Measurements from ENCODE around the gene RARB.

The RARB gene

GRCh38 chr3:25432176-25432720, 4.2 kb downstream of the RARB start:
- Histone ChIP-seq H2AFZ (no peak overlapping the region), H3K4me3 (ENCODE audit: low read depth, low read length) (no peak overlapping the region), H3K4me1 (no peaks in the 10 kb centered on the region), H3K27me3 (ENCODE audit: control insufficient read depth, insufficient read depth, low read length) (no peaks in the 10 kb centered on the region), H3K27ac (peak overlapping the region; percentile 2), H3K9ac (no peak overlapping the region), H3K36me3 (ENCODE audit: control insufficient read depth, insufficient read depth, low read length) (peaks cover 2% of the 10 kb centered on the region), H3K4me2 (ENCODE audit: low read length) (no peak overlapping the region), H3K79me2 (no peaks in the 10 kb centered on the region), H3K9me3 (ENCODE audit: control insufficient read depth, low read length) (no peaks in the 10 kb centered on the region)
- no peak for TF ChIP-seq CTCF (IDR thresholded peaks at IDR 0.05)

- H3K4me3 ChIP-seq (ENCODE audit: low read depth, low read length) = no peak overlapping the region
- no peaks in the 10 kb centered on the region for H3K79me2 ChIP-seq
- TF ChIP-seq CTCF (IDR thresholded peaks at IDR 0.05) = no peak
- H3K27ac ChIP-seq = no peak overlapping the region
- no peak overlapping the region for H3K9ac ChIP-seq
- no peaks in the 10 kb centered on the region for H3K27me3 ChIP-seq (ENCODE audit: control insufficient read depth, insufficient read depth, low read length)
- no peaks in the 10 kb centered on the region for H3K4me1 ChIP-seq
- H3K9me3 ChIP-seq (ENCODE audit: control insufficient read depth, low read length) = no peaks in the 10 kb centered on the region
- peaks cover 2% of the 10 kb centered on the region for H3K36me3 ChIP-seq (ENCODE audit: control insufficient read depth, insufficient read depth, low read length)
- H2AFZ ChIP-seq = no peak overlapping the region
- no peak overlapping the region for H3K4me2 ChIP-seq (ENCODE audit: low read length)
These were observed 5.0 kb downstream of the RARB start for GRCh38 chr3:25433106-25433505.

- Histone ChIP-seq H3K4me3 (ENCODE audit: low read depth, low read length) (no peak overlapping the region), H3K27ac (no peak overlapping the region), H3K9ac (no peak overlapping the region), H3K36me3 (ENCODE audit: control insufficient read depth, insufficient read depth, low read length) (peaks cover 2% of the 10 kb centered on the region), H3K27me3 (ENCODE audit: control insufficient read depth, insufficient read depth, low read length) (no peaks in the 10 kb centered on the region), H3K4me1 (no peaks in the 10 kb centered on the region), H3K9me3 (ENCODE audit: control insufficient read depth, low read length) (no peaks in the 10 kb centered on the region), H2AFZ (peak overlapping the region; percentile 10), H3K79me2 (no peaks in the 10 kb centered on the region), H3K4me2 (ENCODE audit: low read length) (no peak overlapping the region)
- TF ChIP-seq CTCF (IDR thresholded peaks at IDR 0.05) = no peak
These were observed 5.8 kb downstream of the RARB start for GRCh38 chr3:25433868-25434267.

- Histone ChIP-seq H3K79me2 (no peaks in the 10 kb centered on the region), H3K9ac (no peak overlapping the region), H2AFZ (no peak overlapping the region), H3K27me3 (ENCODE audit: control insufficient read depth, insufficient read depth, low read length) (no peaks in the 10 kb centered on the region), H3K27ac (no peak overlapping the region), H3K4me1 (no peaks in the 10 kb centered on the region), H3K9me3 (ENCODE audit: control insufficient read depth, low read length) (no peaks in the 10 kb centered on the region), H3K36me3 (ENCODE audit: control insufficient read depth, insufficient read depth, low read length) (peaks cover 2% of the 10 kb centered on the region), H3K4me3 (ENCODE audit: low read depth, low read length) (no peak overlapping the region), H3K4me2 (ENCODE audit: low read length) (no peak overlapping the region)
- TF ChIP-seq CTCF (IDR thresholded peaks at IDR 0.05) = no peak
These were observed 9.9 kb downstream of the RARB start for GRCh38 chr3:25437953-25438352.

- H2AFZ ChIP-seq = no peak overlapping the region
- TF ChIP-seq CTCF (IDR thresholded peaks at IDR 0.05) = no peak
- no peaks in the 10 kb centered on the region for H3K79me2 ChIP-seq
- H3K27me3 ChIP-seq (ENCODE audit: control insufficient read depth, insufficient read depth, low read length) = no peaks in the 10 kb centered on the region
- peaks cover 2% of the 10 kb centered on the region for H3K36me3 ChIP-seq (ENCODE audit: control insufficient read depth, insufficient read depth, low read length)
- no peak overlapping the region for H3K9ac ChIP-seq
- H3K9me3 ChIP-seq (ENCODE audit: control insufficient read depth, low read length) = no peaks in the 10 kb centered on the region
- H3K4me3 ChIP-seq (ENCODE audit: low read depth, low read length) = no peak overlapping the region
- H3K4me2 ChIP-seq (ENCODE audit: low read length) = no peak overlapping the region
- H3K4me1 ChIP-seq = no peaks in the 10 kb centered on the region
- no peak overlapping the region for H3K27ac ChIP-seq
These were observed 10.9 kb downstream of the RARB start for GRCh38 chr3:25438791-25439555.
